ENCODE data around the gene BSDC1.

The BSDC1 gene

GRCh38 chr1:32394890-32395432 is 720 bp upstream of the BSDC1 start:
- DNase-seq (ENCODE audit: low read depth in 2 of 2, low spot score in 1 of 2), result no peak

GRCh38 chr1:32393832-32394140 is 455 bp downstream of the BSDC1 start:
- peak in 1 of 2 donors; percentile 7 for DNase-seq (ENCODE audit: low read depth in 2 of 2, low spot score in 1 of 2)

- no peak for DNase-seq (ENCODE audit: low read depth in 2 of 2, low spot score in 1 of 2)
Measured at GRCh38 chr1:32393136-32393535, 1.1 kb downstream of the BSDC1 start.

GRCh38 chr1:32392325-32392724 is 1.9 kb downstream of the BSDC1 start:
- DNase-seq (ENCODE audit: low read depth in 2 of 2, low spot score in 1 of 2), result no peak

- DNase-seq (ENCODE audit: low read depth in 2 of 2, low spot score in 1 of 2), result no peak
Measured at GRCh38 chr1:32390904-32391870, 3.1 kb downstream of the BSDC1 start.

- DNase-seq (ENCODE audit: low read depth in 2 of 2, low spot score in 1 of 2), result no peak
Measured at GRCh38 chr1:32388641-32389040, 5.6 kb downstream of the BSDC1 start.

- no peak for DNase-seq (ENCODE audit: low read depth in 2 of 2, low spot score in 1 of 2)
Measured at GRCh38 chr1:32386676-32387392, 7.4 kb downstream of the BSDC1 start.

GRCh38 chr1:32380057-32380456 is 14.2 kb downstream of the BSDC1 start:
- DNase-seq (ENCODE audit: low read depth in 2 of 2, low spot score in 1 of 2), result no peak

GRCh38 chr1:32377541-32378220 is 16.6 kb downstream of the BSDC1 start:
- no peak for DNase-seq (ENCODE audit: low read depth in 2 of 2, low spot score in 1 of 2)

GRCh38 chr1:32376199-32376598 is 18.0 kb downstream of the BSDC1 start:
- DNase-seq (ENCODE audit: low read depth in 2 of 2, low spot score in 1 of 2), result no peak

- DNase-seq (ENCODE audit: low read depth in 2 of 2, low spot score in 1 of 2), result no peak
Measured at GRCh38 chr1:32373996-32374592, 20.1 kb downstream of the BSDC1 start.

- DNase-seq (ENCODE audit: low read depth in 2 of 2, low spot score in 1 of 2), result peak in 1 of 2 donors; percentile 5
Measured at GRCh38 chr1:32372149-32372756, 22.0 kb downstream of the BSDC1 start.

GRCh38 chr1:32367912-32368635 is 26.2 kb downstream of the BSDC1 start:
- no peak for DNase-seq (ENCODE audit: low read depth in 2 of 2, low spot score in 1 of 2)

GRCh38 chr1:32365445-32365844 is 28.8 kb downstream of the BSDC1 start:
- DNase-seq (ENCODE audit: low read depth in 2 of 2, low spot score in 1 of 2), result no peak

GRCh38 chr1:32364836-32365235 is 29.4 kb downstream of the BSDC1 start:
- no peak for DNase-seq (ENCODE audit: low read depth in 2 of 2, low spot score in 1 of 2)

- DNase-seq (ENCODE audit: low read depth in 2 of 2, low spot score in 1 of 2), result no peak
Measured at GRCh38 chr1:32363713-32364112, 30.5 kb downstream of the BSDC1 start.

GRCh38 chr1:32362474-32363313 is 31.5 kb downstream of the BSDC1 start, which contains the start of the genes FAM229A and TSSK3:
TSS of gene FAM229A (minus strand) at chr1:32362485. CDS start at chr1:32362091, 394 bp downstream.
TSS of gene TSSK3 (plus strand) at chr1:32362539. CDS start at chr1:32362702, 163 bp downstream.
- no peak for DNase-seq (ENCODE audit: low read depth in 2 of 2, low spot score in 1 of 2)

- DNase-seq (ENCODE audit: low read depth in 2 of 2, low spot score in 1 of 2), result no peak
Measured at GRCh38 chr1:32361674-32362473, 32.4 kb downstream of the BSDC1 start.

Data from stimulated activated CD8-positive, alpha-beta memory T cell treated with anti-CD3 and anti-CD28 coated beads, Interleukin-4, amount 100 ng/mL, for 4 hours (primary cell).